ENCODE data around the gene PTGES2. TPM values are rescaled to one million over a fixed set of nuclear protein-coding genes. Genes with fewer than 3 reads are reported as not detected.

Gene PTGES2
- total and polyA plus RNA-seq, 2 of the 13 experiments (the other 11 are each of a cell fraction or from before 2014, with no cell fraction given): 63.7 to 79.8 TPM

- TF ChIP-seq, protein P1, sequence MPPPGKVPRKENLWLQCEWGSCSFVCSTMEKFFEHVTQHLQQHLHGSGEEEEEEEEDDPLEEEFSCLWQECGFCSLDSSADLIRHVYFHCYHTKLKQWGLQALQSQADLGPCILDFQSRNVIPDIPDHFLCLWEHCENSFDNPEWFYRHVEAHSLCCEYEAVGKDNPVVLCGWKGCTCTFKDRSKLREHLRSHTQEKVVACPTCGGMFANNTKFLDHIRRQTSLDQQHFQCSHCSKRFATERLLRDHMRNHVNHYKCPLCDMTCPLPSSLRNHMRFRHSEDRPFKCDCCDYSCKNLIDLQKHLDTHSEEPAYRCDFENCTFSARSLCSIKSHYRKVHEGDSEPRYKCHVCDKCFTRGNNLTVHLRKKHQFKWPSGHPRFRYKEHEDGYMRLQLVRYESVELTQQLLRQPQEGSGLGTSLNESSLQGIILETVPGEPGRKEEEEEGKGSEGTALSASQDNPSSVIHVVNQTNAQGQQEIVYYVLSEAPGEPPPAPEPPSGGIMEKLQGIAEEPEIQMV (CRISPR knock-in tag; IDR thresholded peaks at IDR 0.05; ENCODE audit: low read depth): peak; percentile 90
- peak; percentile 49; the same call in 1 of the 2 replicates for TF ChIP-seq KDM3A (CRISPR knock-in tag; IDR thresholded peaks at IDR 0.05; ENCODE audit: low read depth)
- 0 out of 2 replicates have a peak, but pooled peaks have one; percentile 48 for TF ChIP-seq SIN3A (IDR thresholded peaks at IDR 0.05; ENCODE audit: borderline replicate concordance, low read depth, low read length)
- peak; percentile 84; the same call in 1 of the 2 replicates for TF ChIP-seq MZF1 (CRISPR knock-in tag; IDR thresholded peaks at IDR 0.05; ENCODE audit: borderline replicate concordance)
- no peak for TF ChIP-seq HMGA1 (CRISPR knock-in tag; conservative IDR thresholded peaks at IDR 0.05)
- peak; percentile 87 for TF ChIP-seq ZNF205 (CRISPR knock-in tag; IDR thresholded peaks at IDR 0.05)
- peak; percentile 98 for TF ChIP-seq ZNF501 (CRISPR knock-in tag; IDR thresholded peaks at IDR 0.05)
- TF ChIP-seq SRY (CRISPR knock-in tag; IDR thresholded peaks at IDR 0.05): no peak; the same call in 1 of the 2 replicates
- peak; percentile 83 for TF ChIP-seq UBTF (CRISPR knock-in tag; IDR thresholded peaks at IDR 0.05)
- TF ChIP-seq PHF8 (CRISPR knock-in tag; IDR thresholded peaks at IDR 0.05): peak; percentile 53
- peak; percentile 77; the same call in 1 of the 2 replicates for TF ChIP-seq ZNF431 (CRISPR knock-in tag; IDR thresholded peaks at IDR 0.05; ENCODE audit: borderline replicate concordance, low read depth)
- TF ChIP-seq ZSCAN20 (CRISPR knock-in tag; IDR thresholded peaks at IDR 0.05; ENCODE audit: borderline replicate concordance): no peak
- TF ChIP-seq, protein P2, sequence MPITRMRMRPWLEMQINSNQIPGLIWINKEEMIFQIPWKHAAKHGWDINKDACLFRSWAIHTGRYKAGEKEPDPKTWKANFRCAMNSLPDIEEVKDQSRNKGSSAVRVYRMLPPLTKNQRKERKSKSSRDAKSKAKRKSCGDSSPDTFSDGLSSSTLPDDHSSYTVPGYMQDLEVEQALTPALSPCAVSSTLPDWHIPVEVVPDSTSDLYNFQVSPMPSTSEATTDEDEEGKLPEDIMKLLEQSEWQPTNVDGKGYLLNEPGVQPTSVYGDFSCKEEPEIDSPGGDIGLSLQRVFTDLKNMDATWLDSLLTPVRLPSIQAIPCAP (CRISPR knock-in tag; IDR thresholded peaks at IDR 0.05; ENCODE audit: low read depth): no peak
- no peak for TF ChIP-seq GPBP1L1 (CRISPR knock-in tag; IDR thresholded peaks at IDR 0.05)
- TF ChIP-seq IKZF4 (CRISPR knock-in tag; IDR thresholded peaks at IDR 0.05; ENCODE audit: borderline replicate concordance, low read depth, not compliant biosample characterization): no peak
- no peak for TF ChIP-seq PHF5A (CRISPR knock-in tag; IDR thresholded peaks at IDR 0.05; ENCODE audit: low read depth, unreplicated experiment)
- TF ChIP-seq CENPBD1 (CRISPR knock-in tag; IDR thresholded peaks at IDR 0.05; ENCODE audit: borderline replicate concordance, low read depth): no peak
- TF ChIP-seq ZBTB20 (CRISPR knock-in tag; IDR thresholded peaks at IDR 0.05; ENCODE audit: borderline replicate concordance, low read depth): peak; percentile 92; the same call in 1 of the 2 replicates
- TF ChIP-seq SMARCC2 (IDR thresholded peaks at IDR 0.05): no peak
- TF ChIP-seq ZNF235 (CRISPR knock-in tag; IDR thresholded peaks at IDR 0.05; ENCODE audit: borderline replicate concordance): peak; percentile 95; the same call in 1 of the 2 replicates
- no peak for TF ChIP-seq ZC3H4 (CRISPR knock-in tag; IDR thresholded peaks at IDR 0.05; ENCODE audit: borderline replicate concordance)
- peak; percentile 96 for TF ChIP-seq SNAI1 (CRISPR knock-in tag; IDR thresholded peaks at IDR 0.05; ENCODE audit: borderline replicate concordance)
Observed at GRCh38 chr9:128115187-128116103, 12.1 kb downstream of the PTGES2 start (continued).
